ENCODE measurements around the gene TDRD9. TPM values are rescaled to one million over a fixed set of nuclear protein-coding genes. Genes with fewer than 3 reads are reported as not detected.

TDRD9 gene
- total RNA-seq, 2 experiments from 2014 or later = 1.2 to 1.6 TPM

GRCh38 chr14:104069541-104069940 is 141.3 kb downstream of the TDRD9 start:
- Mint-ChIP-seq H3K9me3 (peaks cover 20% of the 10 kb centered on the region), H3K4me3 (no peak overlapping the region), H3K27ac (no peak overlapping the region), H3K4me1 (ENCODE audit: low read depth) (no peaks in the 10 kb centered on the region), H3K27me3 (peaks cover 20% of the 10 kb centered on the region), H3K36me3 (ENCODE audit: low read depth) (no peaks in the 10 kb centered on the region)
- TF ChIP-seq CTCF (IDR thresholded peaks at IDR 0.05) = no peak
- CTCF ChIA-PET = interaction anchor here (1.4 kb wide), 1 partner anchor 8 kb away, joined by 6 read pairs; no protein-coding TSS in a partner anchor
- POLR2A ChIA-PET = interaction anchor here (0.6 to 0.9 kb wide), 2 partner anchors 8 to 238 kb away, joined by 3 to 4 read pairs; no protein-coding TSS in a partner anchor
- intact Hi-C loops (cut with micrococcal nuclease) = no loop called here
- no peak for DNase-seq
- ATAC-seq = no peak

GRCh38 chr14:104072586-104072985 is 144.3 kb downstream of the TDRD9 start:
- ChIA-PET CTCF (no interaction called here), POLR2A (no interaction called here)
- intact Hi-C loops (cut with micrococcal nuclease) = no loop called here

GRCh38 chr14:104073764-104074163 is 145.5 kb downstream of the TDRD9 start:
- intact Hi-C loops (cut with micrococcal nuclease) = no loop called here
- H3K4me3 Mint-ChIP-seq = no peak overlapping the region
- TF ChIP-seq CTCF (IDR thresholded peaks at IDR 0.05) = no peak
- H3K27me3 Mint-ChIP-seq = peaks cover 15% of the 10 kb centered on the region
- ATAC-seq (no peak), DNase-seq (no peak)
- ChIA-PET POLR2A (no interaction called here), CTCF (no interaction called here)
- no peaks in the 10 kb centered on the region for H3K36me3 Mint-ChIP-seq (ENCODE audit: low read depth)
- peaks cover 7% of the 10 kb centered on the region for H3K4me1 Mint-ChIP-seq (ENCODE audit: low read depth)
- no peak overlapping the region for H3K27ac Mint-ChIP-seq
- peaks cover 12% of the 10 kb centered on the region for H3K9me3 Mint-ChIP-seq

More at GRCh38 chr14:104072586-104072985, 144.3 kb downstream of the TDRD9 start:
- H3K36me3 Mint-ChIP-seq (ENCODE audit: low read depth) = no peaks in the 10 kb centered on the region
- no peak overlapping the region for H3K27ac Mint-ChIP-seq
- H3K9me3 Mint-ChIP-seq = peaks cover 12% of the 10 kb centered on the region
- no peak overlapping the region for H3K4me3 Mint-ChIP-seq
- TF ChIP-seq CTCF (IDR thresholded peaks at IDR 0.05) = no peak
- H3K4me1 Mint-ChIP-seq (ENCODE audit: low read depth) = no peaks in the 10 kb centered on the region
- no peak for DNase-seq
- H3K27me3 Mint-ChIP-seq = peaks cover 14% of the 10 kb centered on the region
- ATAC-seq = no peak

- H3K4me3 Mint-ChIP-seq = no peak overlapping the region
- H3K9me3 Mint-ChIP-seq = peaks cover 12% of the 10 kb centered on the region
- H3K27me3 Mint-ChIP-seq = peaks cover 10% of the 10 kb centered on the region
- no peak for ATAC-seq
- no peaks in the 10 kb centered on the region for H3K36me3 Mint-ChIP-seq (ENCODE audit: low read depth)
- intact Hi-C loops (cut with micrococcal nuclease) = loop anchor here (5.0 kb wide), 1 partner anchor 57 kb away; no protein-coding TSS in a partner anchor
- H3K27ac Mint-ChIP-seq = no peak overlapping the region
- peaks cover 7% of the 10 kb centered on the region for H3K4me1 Mint-ChIP-seq (ENCODE audit: low read depth)
- DNase-seq = no peak
- ChIA-PET POLR2A (no interaction called here), CTCF (interaction anchor here (1.1 to 1.7 kb wide), 3 partner anchors 55 to 270 kb away, joined by 3 to 5 read pairs (median 5); no protein-coding TSS in a partner anchor)
- peak; percentile 41 for TF ChIP-seq CTCF (IDR thresholded peaks at IDR 0.05)
Observed at GRCh38 chr14:104075530-104076151, 147.4 kb downstream of the TDRD9 start.

GRCh38 chr14:104076743-104077142 is 148.5 kb downstream of the TDRD9 start:
- Mint-ChIP-seq H3K9me3 (peaks cover 12% of the 10 kb centered on the region), H3K27ac (no peak overlapping the region), H3K36me3 (ENCODE audit: low read depth) (no peaks in the 10 kb centered on the region), H3K27me3 (peaks cover 10% of the 10 kb centered on the region), H3K4me3 (no peak overlapping the region), H3K4me1 (ENCODE audit: low read depth) (peaks cover 7% of the 10 kb centered on the region)
- ChIA-PET CTCF (interaction anchor here (0.8 to 2.0 kb wide), 12 partner anchors 9 to 550 kb away, joined by 3 to 13 read pairs (median 4); no protein-coding TSS in a partner anchor), POLR2A (no interaction called here)
- ATAC-seq = no peak
- intact Hi-C loops (cut with micrococcal nuclease) = loop anchor here (5.0 kb wide), 1 partner anchor 56 kb away; no protein-coding TSS in a partner anchor
- DNase-seq = no peak
- no peak for TF ChIP-seq CTCF (IDR thresholded peaks at IDR 0.05)

All from activated CD8-positive, alpha-beta T cell treated with anti-CD3 and anti-CD28 coated beads for 36 hours (primary cell).